ENCODE measurements around the gene DNAJC16.
"Not testable (repeated sequence)": the region's sequence is repeated elsewhere in the genome, so short reads cannot be mapped to it uniquely, and the experiment has no call there.

Gene DNAJC16

GRCh38 chr1:15508700-15509487 lies 17.8 kb upstream of the DNAJC16 start:
- no peak for DNase-seq

- no peak for DNase-seq
Measured at GRCh38 chr1:15509586-15509985, 17.1 kb upstream of the DNAJC16 start.

- DNase-seq = no peak
Measured at GRCh38 chr1:15510611-15511405, 15.8 kb upstream of the DNAJC16 start.

GRCh38 chr1:15513192-15513591 lies 13.5 kb upstream of the DNAJC16 start:
- no peak for DNase-seq

- no peak for DNase-seq
Measured at GRCh38 chr1:15513919-15514318, 12.7 kb upstream of the DNAJC16 start.

GRCh38 chr1:15514557-15514956 lies 12.1 kb upstream of the DNAJC16 start:
- DNase-seq = not testable (repeated sequence)

- DNase-seq = peak; percentile 10
Measured at GRCh38 chr1:15515022-15515663, 11.5 kb upstream of the DNAJC16 start.

- DNase-seq = no peak
Measured at GRCh38 chr1:15519625-15520024, 7.0 kb upstream of the DNAJC16 start.

- DNase-seq = peak; percentile 19
Measured at GRCh38 chr1:15521206-15521906, 5.3 kb upstream of the DNAJC16 start.

GRCh38 chr1:15522551-15522950 lies 4.1 kb upstream of the DNAJC16 start:
- DNase-seq = no peak

GRCh38 chr1:15523104-15524020 lies 3.3 kb upstream of the DNAJC16 start:
- no peak for DNase-seq

- no peak for DNase-seq
Measured at GRCh38 chr1:15524021-15524282, 2.7 kb upstream of the DNAJC16 start, which contains the start of gene CASP9. TSS of gene CASP9 (minus strand) at chr1:15524215. CDS start at chr1:15524200, 15 bp downstream.

- peak; percentile 99 for DNase-seq
Measured at GRCh38 chr1:15524283-15525049, 2.2 kb upstream of the DNAJC16 start.

GRCh38 chr1:15525050-15526020 lies 1.3 kb upstream of the DNAJC16 start:
- peak; percentile 27 for DNase-seq

GRCh38 chr1:15526021-15526489 lies 593 bp upstream of the DNAJC16 start:
- no peak for DNase-seq

GRCh38 chr1:15531003-15531402 lies 4.4 kb downstream of the DNAJC16 start:
- DNase-seq = no peak

- no peak for DNase-seq
Measured at GRCh38 chr1:15531682-15532081, 5.0 kb downstream of the DNAJC16 start.

- no peak for DNase-seq
Measured at GRCh38 chr1:15538771-15539170, 12.1 kb downstream of the DNAJC16 start.

- DNase-seq = no peak
Measured at GRCh38 chr1:15540186-15540585, 13.5 kb downstream of the DNAJC16 start.

Data from CD4-positive, alpha-beta T cell treated with Interleukin-17A for 1 hour (primary cell).